MG63 (cell line): ENCODE results near the gene DNPEP. TPM values are rescaled to one million over a fixed set of nuclear protein-coding genes. Genes with fewer than 3 reads are reported as not detected.

Experiments
- DNase-seq: peaks from one replicate; pipeline ENCODE4 v3.0.0-alpha.2; 2020
- H3K27me3 ChIP-seq: fragments of 250-450 bp; sonication (Bioruptor Pico); 2 replicates; pipeline ENCODE4 v1.5.1; 2020; ENCODE audit warnings: mild to moderate bottlenecking, moderate library complexity
- H3K36me3 ChIP-seq: fragments of 250-450 bp; sonication (Bioruptor Pico); 2 replicates; pipeline ENCODE4 v1.5.1; 2020; ENCODE audit warnings: mild to moderate bottlenecking, moderate library complexity
- H3K4me3 ChIP-seq: fragments of 250-450 bp; sonication (Bioruptor Pico); 2 replicates; pipeline ENCODE4 v1.5.1; 2020; ENCODE audit warnings: mild to moderate bottlenecking, moderate library complexity
- H3K9me3 ChIP-seq: fragments of 250-450 bp; sonication (Bioruptor Pico); 2 replicates; pipeline ENCODE4 v1.5.1; 2020; ENCODE audit warnings: mild to moderate bottlenecking, moderate library complexity
- total RNA-seq: library from RNA; depleted of rRNA; stranded (reverse); fragments of >200 nt; shearing (Covaris generic); gene quantifications from 2 replicates; pipeline ENCODE4 v1.2.3, GENCODE V29; 2014; ENCODE audit warnings: low replicate concordance; rRNA removed

DNPEP gene
- total RNA-seq: 56.4 and 73.1 TPM in 2 replicates

GRCh38 chr2:219387306-219388120, at the start of gene DNPEP:
Gene DNPEP, minus strand, starts transcription at chr2:219387912. Its CDS starts 118 bp downstream, at chr2:219387794.
- peak; percentile 84 for DNase-seq
- H3K4me3 ChIP-seq: peak within 1 kb of the TSS; percentile 92
- peaks cover 30% of the 10 kb centered on the region for H3K36me3 ChIP-seq

DNA sequence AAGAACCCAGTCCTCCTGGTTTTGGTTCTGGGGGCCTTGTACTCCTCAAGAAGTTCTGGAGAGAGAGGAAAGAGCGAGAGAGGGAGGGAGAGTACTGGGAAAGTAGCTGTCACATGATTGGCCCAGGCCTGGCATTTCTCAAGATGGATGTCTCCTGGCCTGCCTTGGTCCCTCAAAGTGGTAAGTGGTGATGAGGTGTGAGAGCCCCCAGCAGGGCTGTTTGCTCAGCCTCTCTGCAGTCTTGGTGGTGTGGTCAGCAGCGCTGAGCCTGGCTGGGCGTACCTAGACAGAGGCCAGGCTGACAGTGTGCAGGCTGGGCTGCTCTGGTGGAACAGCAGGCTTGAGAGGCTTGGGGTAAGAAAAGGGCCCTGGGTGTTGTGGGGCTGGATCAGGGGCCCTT, 49.4 kb upstream of the DNPEP start:
- no peak for DNase-seq
- H3K36me3 ChIP-seq: no peaks in the 10 kb centered on the region
- no peaks in the 10 kb centered on the region for H3K27me3 ChIP-seq
- no peak overlapping the region for H3K4me3 ChIP-seq
- H3K9me3 ChIP-seq: no peaks in the 10 kb centered on the region

More at GRCh38 chr2:219387306-219388120, at the start of gene DNPEP:
- H3K27me3 ChIP-seq: no peaks in the 10 kb centered on the region
- H3K9me3 ChIP-seq: no peaks in the 10 kb centered on the region

GRCh38 chr2:219436491-219436890, 48.8 kb upstream of the DNPEP start:
- no peaks in the 10 kb centered on the region for H3K36me3 ChIP-seq
- no peak overlapping the region for H3K4me3 ChIP-seq
- DNase-seq: no peak

DNA sequence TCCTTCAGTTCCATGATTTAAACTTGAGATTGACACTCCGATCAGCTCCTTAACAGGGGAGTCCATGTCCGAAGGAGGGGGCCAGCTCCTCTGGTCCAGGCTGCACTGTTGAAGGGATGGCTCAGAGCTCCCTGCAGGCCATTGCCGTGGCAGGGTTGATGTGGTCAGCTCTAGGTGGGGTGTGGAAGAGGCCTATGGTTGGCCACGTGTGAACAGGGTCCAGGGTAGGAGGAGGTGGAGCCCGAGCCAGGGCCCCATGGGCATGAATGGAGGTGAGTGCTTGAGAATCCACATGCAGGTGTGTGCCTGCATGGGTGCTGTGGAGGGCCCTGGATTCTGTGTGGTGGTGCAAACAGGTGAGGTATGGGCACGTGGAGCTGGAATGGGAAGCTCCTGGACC, 48.0 kb upstream of the DNPEP start:
- Histone ChIP-seq H3K9me3 (no peaks in the 10 kb centered on the region), H3K36me3 (no peaks in the 10 kb centered on the region), H3K27me3 (no peaks in the 10 kb centered on the region), H3K4me3 (no peak overlapping the region)
- no peak for DNase-seq

More at GRCh38 chr2:219436491-219436890, 48.8 kb upstream of the DNPEP start:
- no peaks in the 10 kb centered on the region for H3K27me3 ChIP-seq
- H3K9me3 ChIP-seq: no peaks in the 10 kb centered on the region

GRCh38 chr2:219434718-219435525, 47.2 kb upstream of the DNPEP start, which contains the start of gene SPEG:
Gene SPEG, plus strand, starts transcription at chr2:219434843. Its CDS starts 135 bp downstream, at chr2:219434978.
- H3K4me3 ChIP-seq: no peak within 1 kb of the TSS
- DNase-seq: no peak
- H3K27me3 ChIP-seq: no peaks in the 10 kb centered on the region
- H3K9me3 ChIP-seq: no peaks in the 10 kb centered on the region
- no peaks in the 10 kb centered on the region for H3K36me3 ChIP-seq

- no peaks in the 10 kb centered on the region for H3K9me3 ChIP-seq
- no peaks in the 10 kb centered on the region for H3K36me3 ChIP-seq
- DNase-seq: no peak
- H3K27me3 ChIP-seq: no peaks in the 10 kb centered on the region
- no peak overlapping the region for H3K4me3 ChIP-seq
Observed at GRCh38 chr2:219434468-219434717, 46.7 kb upstream of the DNPEP start.

DNA sequence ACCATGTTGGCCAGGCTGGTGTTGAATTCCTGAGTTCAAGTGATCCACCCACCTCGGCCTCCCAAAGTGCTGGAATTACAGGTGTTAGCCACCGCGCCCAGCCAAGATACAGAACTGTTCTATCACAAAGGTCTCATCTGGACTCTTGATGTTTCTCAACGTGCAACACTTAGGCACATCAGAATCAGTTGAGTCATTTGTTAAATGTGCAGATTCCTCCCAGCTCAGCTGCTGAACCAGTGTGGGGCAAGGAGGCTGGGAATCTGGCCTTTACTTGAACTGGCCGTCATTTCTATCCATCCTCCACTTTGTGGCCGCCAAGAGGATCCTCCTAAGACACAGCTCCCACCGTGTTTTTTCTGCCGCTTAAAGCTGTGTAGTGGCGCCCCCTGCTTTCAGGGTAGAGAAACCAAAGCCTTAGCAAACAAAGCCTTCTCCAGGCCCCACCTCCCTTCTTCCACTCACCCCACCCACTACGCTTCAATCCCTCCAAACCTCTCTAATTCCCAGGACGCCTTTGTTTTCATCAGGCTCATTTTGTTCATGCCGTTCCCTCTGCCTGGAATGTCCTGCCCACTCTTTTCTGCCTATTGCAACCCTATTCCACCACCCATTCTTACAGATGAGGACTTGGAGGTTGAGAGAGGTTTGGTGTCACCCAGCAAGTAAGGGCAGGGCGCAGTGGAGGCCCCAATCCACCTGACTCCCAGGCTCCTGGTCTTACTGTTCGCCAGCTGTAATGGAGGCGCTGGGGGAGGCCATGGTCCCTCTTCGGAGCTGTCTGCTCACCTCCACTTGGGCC, 46.2 kb upstream of the DNPEP start:
- H3K4me3 ChIP-seq: no peak overlapping the region
- H3K9me3 ChIP-seq: no peaks in the 10 kb centered on the region
- no peaks in the 10 kb centered on the region for H3K27me3 ChIP-seq
- peak; percentile 55 for DNase-seq
- H3K36me3 ChIP-seq: no peaks in the 10 kb centered on the region

DNA sequence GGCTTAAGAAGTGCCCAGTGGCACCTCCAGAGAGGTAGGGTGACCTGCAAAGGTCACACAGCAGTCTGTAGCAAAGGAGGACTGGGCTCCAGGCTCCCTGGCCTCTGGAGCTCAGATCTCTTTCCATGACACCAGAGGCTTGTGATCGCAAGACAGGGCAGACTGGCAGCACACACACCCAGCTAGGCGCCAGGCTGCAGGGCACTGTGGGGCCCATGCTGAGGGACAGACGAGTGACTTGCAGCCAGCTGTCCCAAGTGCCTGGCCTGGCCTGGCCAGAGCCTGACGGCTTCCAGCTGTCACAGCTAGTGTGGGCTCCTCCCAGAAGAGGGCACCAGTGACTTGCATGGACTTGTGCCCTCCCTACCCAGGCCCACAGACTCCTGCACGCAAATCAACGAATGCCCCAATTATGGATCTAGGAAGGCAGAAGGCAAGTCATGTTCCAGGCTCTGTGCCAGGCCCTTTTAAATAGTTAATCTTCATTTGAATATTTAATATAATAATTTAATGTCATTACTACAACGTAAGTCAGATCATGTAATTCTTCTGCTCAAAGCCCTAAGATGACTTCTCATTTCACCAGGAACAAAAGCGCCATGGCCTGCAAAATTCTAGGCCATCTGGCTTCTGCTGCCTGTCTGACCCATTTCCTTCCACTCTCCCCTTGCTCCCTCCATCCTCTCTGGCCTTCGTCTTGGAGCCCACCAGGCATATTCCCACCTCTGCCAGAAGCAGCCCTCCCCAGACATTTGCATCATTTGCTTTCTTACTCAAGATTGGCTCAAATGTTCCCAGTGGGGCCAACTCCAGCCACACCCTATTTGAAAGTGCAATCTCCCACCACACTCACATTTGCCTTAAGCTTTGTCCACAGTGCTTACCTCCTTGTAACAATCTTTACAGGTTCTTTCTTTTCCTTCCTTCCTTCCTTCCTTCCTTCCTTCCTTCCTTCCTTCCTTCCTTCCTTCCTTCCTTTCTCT, 43.2 kb upstream of the DNPEP start:
- no peaks in the 10 kb centered on the region for H3K9me3 ChIP-seq
- no peaks in the 10 kb centered on the region for H3K36me3 ChIP-seq
- H3K27me3 ChIP-seq: no peaks in the 10 kb centered on the region
- H3K4me3 ChIP-seq: no peak overlapping the region
- peak; percentile 36 for DNase-seq

GRCh38 chr2:219429958-219430606, 42.4 kb upstream of the DNPEP start:
- Histone ChIP-seq H3K36me3 (no peaks in the 10 kb centered on the region), H3K9me3 (no peaks in the 10 kb centered on the region), H3K27me3 (no peaks in the 10 kb centered on the region), H3K4me3 (no peak overlapping the region)
- no peak for DNase-seq

DNA sequence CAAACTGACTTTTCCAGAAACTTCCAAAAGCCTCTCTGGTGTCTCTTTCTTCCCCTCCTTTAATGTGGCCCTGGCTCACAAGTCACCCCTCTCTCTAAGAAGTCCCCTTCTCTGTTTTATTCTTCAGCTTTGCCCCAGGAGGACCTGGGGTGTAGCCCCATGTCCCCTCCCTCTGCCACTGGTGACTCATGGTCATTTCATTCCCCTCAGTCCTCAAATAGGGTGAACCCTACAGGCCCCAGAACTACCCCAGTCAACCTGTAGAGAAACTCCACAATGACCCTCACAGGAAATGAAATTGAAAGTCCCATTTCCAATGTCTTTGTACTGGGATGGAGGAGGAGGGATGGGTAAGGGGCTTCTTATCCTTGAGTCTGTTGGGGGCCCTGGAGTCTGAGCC, 40.8 kb upstream of the DNPEP start:
- Histone ChIP-seq H3K36me3 (no peaks in the 10 kb centered on the region), H3K4me3 (no peak overlapping the region), H3K9me3 (no peaks in the 10 kb centered on the region), H3K27me3 (no peaks in the 10 kb centered on the region)
- no peak for DNase-seq

- no peak for DNase-seq
- Histone ChIP-seq H3K27me3 (no peaks in the 10 kb centered on the region), H3K36me3 (no peaks in the 10 kb centered on the region), H3K9me3 (no peaks in the 10 kb centered on the region), H3K4me3 (no peak overlapping the region)
Observed at GRCh38 chr2:219426534-219427136, 38.9 kb upstream of the DNPEP start.

DNA sequence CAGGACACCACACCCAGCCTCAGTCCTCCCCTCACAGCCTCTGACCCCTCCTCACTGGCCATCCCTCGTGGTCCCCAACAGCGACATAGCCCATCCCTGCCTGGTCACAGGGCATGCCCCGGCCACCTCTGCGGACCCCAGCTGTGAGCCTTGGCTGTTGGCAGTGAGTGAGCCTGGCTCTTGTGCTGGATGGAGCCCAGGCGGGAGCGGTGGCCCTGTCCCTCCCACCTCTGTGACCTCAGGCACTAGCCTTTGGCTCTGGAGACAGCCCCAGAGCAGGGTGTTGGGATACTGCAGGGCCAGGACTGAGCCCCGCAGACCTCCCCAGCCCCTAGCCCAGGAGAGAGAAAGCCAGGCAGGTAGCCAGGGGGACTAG, 38.3 kb upstream of the DNPEP start:
- no peak for DNase-seq
- Histone ChIP-seq H3K27me3 (no peaks in the 10 kb centered on the region), H3K36me3 (no peaks in the 10 kb centered on the region), H3K4me3 (no peak overlapping the region), H3K9me3 (no peaks in the 10 kb centered on the region)

DNA sequence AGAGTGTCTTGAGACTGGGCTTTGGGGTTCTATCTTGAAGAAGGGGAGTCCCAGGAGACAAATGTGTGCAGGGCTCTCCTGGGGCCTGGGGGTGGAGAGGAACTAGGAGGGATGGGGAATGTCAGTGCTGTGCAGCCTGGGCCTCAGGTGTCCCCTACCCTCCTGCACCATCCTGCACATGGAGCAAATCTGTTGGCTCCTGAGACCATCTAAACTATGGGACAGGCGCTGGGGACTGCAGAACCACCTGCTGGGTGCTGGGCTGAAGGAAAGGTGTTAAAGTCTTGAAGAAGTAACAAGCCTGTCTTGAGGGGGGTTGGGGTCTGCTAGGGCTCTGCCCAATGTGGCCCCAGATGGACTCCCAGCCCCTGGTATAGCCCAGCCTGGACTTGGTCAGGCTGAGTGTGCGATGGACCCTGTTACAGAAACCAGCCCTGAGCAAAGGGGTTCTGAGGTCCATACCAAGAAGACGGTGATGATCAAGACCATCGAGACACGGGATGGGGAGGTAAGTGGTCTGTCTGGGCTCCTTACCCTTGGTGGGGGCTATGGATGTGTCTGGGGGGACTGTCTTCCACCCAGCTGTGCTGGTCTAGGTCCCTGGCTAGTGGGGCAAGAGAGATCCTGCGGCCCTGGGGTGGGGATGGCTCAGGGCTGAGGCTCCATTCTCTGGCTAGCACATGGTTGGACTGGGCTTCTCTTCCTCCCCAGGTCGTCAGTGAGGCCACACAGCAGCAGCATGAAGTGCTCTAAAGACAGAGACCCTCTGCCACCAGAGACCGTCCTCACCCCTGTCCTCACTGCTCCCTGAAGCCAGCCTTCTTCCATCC, 37.7 kb upstream of the DNPEP start:
- no peak for DNase-seq
- H3K36me3 ChIP-seq: no peaks in the 10 kb centered on the region
- H3K4me3 ChIP-seq: no peak overlapping the region
- no peaks in the 10 kb centered on the region for H3K9me3 ChIP-seq
- no peaks in the 10 kb centered on the region for H3K27me3 ChIP-seq

- no peaks in the 10 kb centered on the region for H3K9me3 ChIP-seq
- H3K4me3 ChIP-seq: no peak overlapping the region
- DNase-seq: no peak
- no peaks in the 10 kb centered on the region for H3K27me3 ChIP-seq
- H3K36me3 ChIP-seq: no peaks in the 10 kb centered on the region
Observed at GRCh38 chr2:219423652-219424377, 36.1 kb upstream of the DNPEP start.
